Airway epithelial cell (primary cell): ENCODE results near the gene GJE1. TPM values are rescaled to one million over a fixed set of nuclear protein-coding genes. Genes with fewer than 3 reads are reported as not detected.

Source experiments
- total RNA-seq: library from RNA; depleted of rRNA; stranded (reverse); fragments of >200 nt; gene quantifications from 2 replicates; pipeline ENCODE4 v1.2.3, GENCODE V29; 2015

GJE1 gene, protein sequence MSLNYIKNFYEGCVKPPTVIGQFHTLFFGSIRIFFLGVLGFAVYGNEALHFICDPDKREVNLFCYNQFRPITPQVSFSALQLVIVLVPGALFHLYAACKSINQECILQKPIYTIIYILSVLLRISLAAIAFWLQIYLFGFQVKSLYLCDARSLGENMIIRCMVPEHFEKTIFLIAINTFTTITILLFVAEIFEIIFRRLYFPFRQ
- not detected in 2 replicates for total RNA-seq

GRCh38 chr6:142132625-142133024 lies at the start of gene GJE1:
TSS of gene GJE1 (plus strand) at chr6:142132925. CDS start at chr6:142133159, 234 bp downstream.

GRCh38 chr6:142146828-142147662 lies 14.3 kb downstream of the GJE1 start, which contains the start of the genes NMBR and VTA1:
TSS of gene NMBR (minus strand) at chr6:142147122. CDS start at chr6:142088658, 58,464 bp downstream.
TSS of gene VTA1 (plus strand) at chr6:142147263. CDS start at chr6:142147288, 25 bp downstream.

Other genes starting within 250 kb of the GJE1 start
- 0.14 TPM in 1 of 2 replicates, not detected in the other for gene NMBR, start 14.2 kb downstream of the GJE1 start, total RNA-seq
- 48.4 and 60.9 TPM in 2 replicates for gene VTA1, start 14.3 kb downstream of the GJE1 start, total RNA-seq
- 20.6 and 34.5 TPM in 2 replicates for gene ADGRG6, start 169.1 kb downstream of the GJE1 start, total RNA-seq